Neural cell (in vitro differentiated cells): Measurements from ENCODE around the gene GPC1. TPM values are rescaled to one million over a fixed set of nuclear protein-coding genes. Genes with fewer than 3 reads are reported as not detected.

ENCODE experiments used
- H2AFZ ChIP-seq: fragments of 200-600, 300-800 bp; sonication (generic), shearing (Covaris generic); 2 replicates; pipeline ENCODE4 v1.6.0; 2014; ENCODE audit warnings: low read depth, mild to moderate bottlenecking, antibody characterized with exemption, low read length, moderate library complexity
- H3F3A ChIP-seq: fragments of 200-600 bp; shearing (Covaris generic); 2 replicates; pipeline ENCODE4 v1.6.1; 2016; ENCODE audit warnings: mild to moderate bottlenecking, moderate library complexity, mixed read lengths, antibody characterized with exemption, low read length; ENCODE audit not compliant: insufficient read depth, poor library complexity, severe bottlenecking
- H3K27ac ChIP-seq: fragments of 200-600, 300-800 bp; sonication (generic), shearing (Covaris generic); 2 replicates; pipeline ENCODE4 v1.5.1; 2014; ENCODE audit warnings: mild to moderate bottlenecking, low read length, moderate library complexity
- H3K27me3 ChIP-seq: fragments of 300-800, 200-600 bp; sonication (generic), shearing (Covaris generic); 2 replicates; pipeline ENCODE4 v1.6.0; 2014; ENCODE audit warnings: mild to moderate bottlenecking, low read depth, low read length, moderate library complexity; ENCODE audit not compliant: insufficient read depth
- H3K36me3 ChIP-seq: fragments of 300-800, 200-600 bp; sonication (generic), shearing (Covaris generic); 2 replicates; pipeline ENCODE4 v1.5.1; 2014; ENCODE audit warnings: mild to moderate bottlenecking, antibody characterized with exemption, low read length, moderate library complexity; ENCODE audit not compliant: insufficient read depth
- H3K4me2 ChIP-seq: fragments of 300-800, 200-600 bp; sonication (generic), shearing (Covaris generic); 2 replicates; pipeline ENCODE4 v1.6.0; 2014; ENCODE audit warnings: mild to moderate bottlenecking, low read length
- H3K4me3 ChIP-seq: fragments of 300-800, 200-600 bp; sonication (generic), shearing (Covaris generic); 2 replicates; pipeline ENCODE4 v1.5.1; 2014; ENCODE audit warnings: mild to moderate bottlenecking, low read length, moderate library complexity
- H3K79me2 ChIP-seq: fragments of 200-600 bp; shearing (Covaris generic); replicated peaks from 2 replicates; pipeline ENCODE4 v1.6.0; 2014; ENCODE audit warnings: mild to moderate bottlenecking, low read length, moderate library complexity; ENCODE audit not compliant: insufficient read depth
- H3K9ac ChIP-seq: fragments of 300-800, 200-600 bp; sonication (generic), shearing (Covaris generic); 2 replicates; pipeline ENCODE4 v1.6.1; 2016; ENCODE audit warnings: mild to moderate bottlenecking, low read length, mixed read lengths
- H3K9me2 ChIP-seq: fragments of 200-600 bp; shearing (Covaris generic); 2 replicates; pipeline ENCODE4 v1.6.1; 2016; ENCODE audit warnings: mild to moderate bottlenecking, low read length, mixed read lengths; ENCODE audit not compliant: insufficient read depth
- H3K9me3 ChIP-seq: fragments of 200-600, 300-800 bp; sonication (generic), shearing (Covaris generic); 2 replicates; pipeline ENCODE4 v1.6.1; 2016; ENCODE audit warnings: mild to moderate bottlenecking, mixed run types, low read length, moderate library complexity, mixed read lengths
- H4K20me1 ChIP-seq: fragments of 200-600 bp; shearing (Covaris generic); 2 replicates; pipeline ENCODE4 v1.6.1; 2016; ENCODE audit warnings: mild to moderate bottlenecking, mixed run types; ENCODE audit not compliant: insufficient read depth
- EP300 ChIP-seq: fragments of 450-650 bp; conservative IDR thresholded peaks from 2 replicates; pipeline ENCODE4 v1.6.1; 2014; ENCODE audit warnings: antibody characterized with exemption, mild to moderate bottlenecking, moderate library complexity; ENCODE audit not compliant: poor library complexity, severe bottlenecking
- EZH2 ChIP-seq: fragments of 200-600, 300-800 bp; shearing (Covaris generic), sonication (generic); IDR thresholded peaks from 2 replicates; pipeline ENCODE4 v1.6.1; 2014; ENCODE audit warnings: antibody characterized with exemption, low read length, borderline replicate concordance, mild to moderate bottlenecking; ENCODE audit not compliant: insufficient read depth, poor library complexity, severe bottlenecking
- MXI1 ChIP-seq: fragments of 450-650 bp; conservative IDR thresholded peaks from 2 replicates; pipeline ENCODE4 v1.6.1; 2014; ENCODE audit warnings: antibody characterized with exemption, mild to moderate bottlenecking; ENCODE audit not compliant: poor library complexity, severe bottlenecking
- POLR2AphosphoS5 ChIP-seq: IDR thresholded peaks from 2 replicates; pipeline ENCODE4 v1.6.1; 2012
- RAD21 ChIP-seq: fragments of 450-650 bp; conservative IDR thresholded peaks from 2 replicates; pipeline ENCODE4 v1.6.1; 2014; ENCODE audit warnings: antibody characterized with exemption, mild to moderate bottlenecking, moderate library complexity
- SMC3 ChIP-seq: fragments of 450-650 bp; conservative IDR thresholded peaks from 2 replicates; pipeline ENCODE4 v1.6.1; 2014; ENCODE audit warnings: antibody characterized with exemption, mild to moderate bottlenecking, moderate library complexity; ENCODE audit not compliant: poor library complexity
- TAF1 ChIP-seq: IDR thresholded peaks from 2 replicates; pipeline ENCODE4 v1.6.1; 2012; ENCODE audit warnings: low read depth
- polyA plus RNA-seq: library from polyadenylated mRNA; depleted of rRNA; stranded (reverse); fragments of >200 nt; gene quantifications from 2 replicates; pipeline ENCODE4 v1.2.3, GENCODE V29; 2014
- TF ChIP-seq, protein P1 (sequence below): IDR thresholded peaks from 2 replicates; pipeline ENCODE4 v1.6.1; 2012; ENCODE audit warnings: borderline replicate concordance
- TF ChIP-seq, protein P2 (sequence below): fragments of 450-650 bp; IDR thresholded peaks from 2 replicates; pipeline ENCODE4 v1.5.1; 2014; ENCODE audit warnings: antibody characterized with exemption, mild to moderate bottlenecking, moderate library complexity; ENCODE audit not compliant: poor library complexity, severe bottlenecking

The GPC1 gene
- polyA plus RNA-seq, 1 donor from 2014 or later = 74.0 TPM

DNA sequence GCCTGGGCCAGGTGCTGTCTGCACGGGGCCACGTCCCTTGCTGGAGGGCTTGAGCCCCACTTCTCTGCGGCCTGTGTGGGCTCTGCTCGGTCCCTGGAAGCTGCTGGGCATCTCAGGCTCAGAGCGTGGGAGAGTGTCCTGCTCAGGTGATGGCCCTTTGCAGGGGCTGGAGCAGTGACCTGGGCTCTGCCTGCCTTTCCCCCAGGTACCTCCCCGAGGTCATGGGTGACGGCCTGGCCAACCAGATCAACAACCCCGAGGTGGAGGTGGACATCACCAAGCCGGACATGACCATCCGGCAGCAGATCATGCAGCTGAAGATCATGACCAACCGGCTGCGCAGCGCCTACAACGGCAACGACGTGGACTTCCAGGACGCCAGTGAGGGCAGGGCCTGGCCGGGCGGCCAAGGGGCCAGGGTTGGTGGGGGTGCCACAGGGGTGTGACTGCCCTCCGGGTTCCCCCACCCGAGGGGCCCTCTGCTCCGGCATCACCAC lies 29.9 kb downstream of the GPC1 start:
- H3K79me2 ChIP-seq = no peaks in the 10 kb centered on the region
- no peaks in the 10 kb centered on the region for H3K9me2 ChIP-seq
- H3F3A ChIP-seq = no peaks in the 10 kb centered on the region
- H3K27ac ChIP-seq = no peak overlapping the region
- no peak overlapping the region for H3K9ac ChIP-seq
- H3K27me3 ChIP-seq = no peaks in the 10 kb centered on the region
- H3K4me2 ChIP-seq = no peak overlapping the region
- no peak overlapping the region for H2AFZ ChIP-seq
- H3K9me3 ChIP-seq = no peaks in the 10 kb centered on the region
- TF ChIP-seq EZH2 = no peak
- TF ChIP-seq TAF1 = no peak
- no peak for TF ChIP-seq POLR2AphosphoS5
- no peak for TF ChIP-seq RAD21
- TF ChIP-seq MXI1 = no peak
- no peak for TF ChIP-seq SMC3
- TF ChIP-seq EP300 = no peak
- TF ChIP-seq, protein P1, sequence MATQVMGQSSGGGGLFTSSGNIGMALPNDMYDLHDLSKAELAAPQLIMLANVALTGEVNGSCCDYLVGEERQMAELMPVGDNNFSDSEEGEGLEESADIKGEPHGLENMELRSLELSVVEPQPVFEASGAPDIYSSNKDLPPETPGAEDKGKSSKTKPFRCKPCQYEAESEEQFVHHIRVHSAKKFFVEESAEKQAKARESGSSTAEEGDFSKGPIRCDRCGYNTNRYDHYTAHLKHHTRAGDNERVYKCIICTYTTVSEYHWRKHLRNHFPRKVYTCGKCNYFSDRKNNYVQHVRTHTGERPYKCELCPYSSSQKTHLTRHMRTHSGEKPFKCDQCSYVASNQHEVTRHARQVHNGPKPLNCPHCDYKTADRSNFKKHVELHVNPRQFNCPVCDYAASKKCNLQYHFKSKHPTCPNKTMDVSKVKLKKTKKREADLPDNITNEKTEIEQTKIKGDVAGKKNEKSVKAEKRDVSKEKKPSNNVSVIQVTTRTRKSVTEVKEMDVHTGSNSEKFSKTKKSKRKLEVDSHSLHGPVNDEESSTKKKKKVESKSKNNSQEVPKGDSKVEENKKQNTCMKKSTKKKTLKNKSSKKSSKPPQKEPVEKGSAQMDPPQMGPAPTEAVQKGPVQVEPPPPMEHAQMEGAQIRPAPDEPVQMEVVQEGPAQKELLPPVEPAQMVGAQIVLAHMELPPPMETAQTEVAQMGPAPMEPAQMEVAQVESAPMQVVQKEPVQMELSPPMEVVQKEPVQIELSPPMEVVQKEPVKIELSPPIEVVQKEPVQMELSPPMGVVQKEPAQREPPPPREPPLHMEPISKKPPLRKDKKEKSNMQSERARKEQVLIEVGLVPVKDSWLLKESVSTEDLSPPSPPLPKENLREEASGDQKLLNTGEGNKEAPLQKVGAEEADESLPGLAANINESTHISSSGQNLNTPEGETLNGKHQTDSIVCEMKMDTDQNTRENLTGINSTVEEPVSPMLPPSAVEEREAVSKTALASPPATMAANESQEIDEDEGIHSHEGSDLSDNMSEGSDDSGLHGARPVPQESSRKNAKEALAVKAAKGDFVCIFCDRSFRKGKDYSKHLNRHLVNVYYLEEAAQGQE = no peak
- TF ChIP-seq, protein P2, sequence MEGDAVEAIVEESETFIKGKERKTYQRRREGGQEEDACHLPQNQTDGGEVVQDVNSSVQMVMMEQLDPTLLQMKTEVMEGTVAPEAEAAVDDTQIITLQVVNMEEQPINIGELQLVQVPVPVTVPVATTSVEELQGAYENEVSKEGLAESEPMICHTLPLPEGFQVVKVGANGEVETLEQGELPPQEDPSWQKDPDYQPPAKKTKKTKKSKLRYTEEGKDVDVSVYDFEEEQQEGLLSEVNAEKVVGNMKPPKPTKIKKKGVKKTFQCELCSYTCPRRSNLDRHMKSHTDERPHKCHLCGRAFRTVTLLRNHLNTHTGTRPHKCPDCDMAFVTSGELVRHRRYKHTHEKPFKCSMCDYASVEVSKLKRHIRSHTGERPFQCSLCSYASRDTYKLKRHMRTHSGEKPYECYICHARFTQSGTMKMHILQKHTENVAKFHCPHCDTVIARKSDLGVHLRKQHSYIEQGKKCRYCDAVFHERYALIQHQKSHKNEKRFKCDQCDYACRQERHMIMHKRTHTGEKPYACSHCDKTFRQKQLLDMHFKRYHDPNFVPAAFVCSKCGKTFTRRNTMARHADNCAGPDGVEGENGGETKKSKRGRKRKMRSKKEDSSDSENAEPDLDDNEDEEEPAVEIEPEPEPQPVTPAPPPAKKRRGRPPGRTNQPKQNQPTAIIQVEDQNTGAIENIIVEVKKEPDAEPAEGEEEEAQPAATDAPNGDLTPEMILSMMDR = no peak
- H4K20me1 ChIP-seq = no peaks in the 10 kb centered on the region
- peaks cover 8% of the 10 kb centered on the region for H3K36me3 ChIP-seq
- H3K4me3 ChIP-seq = no peak overlapping the region

DNA sequence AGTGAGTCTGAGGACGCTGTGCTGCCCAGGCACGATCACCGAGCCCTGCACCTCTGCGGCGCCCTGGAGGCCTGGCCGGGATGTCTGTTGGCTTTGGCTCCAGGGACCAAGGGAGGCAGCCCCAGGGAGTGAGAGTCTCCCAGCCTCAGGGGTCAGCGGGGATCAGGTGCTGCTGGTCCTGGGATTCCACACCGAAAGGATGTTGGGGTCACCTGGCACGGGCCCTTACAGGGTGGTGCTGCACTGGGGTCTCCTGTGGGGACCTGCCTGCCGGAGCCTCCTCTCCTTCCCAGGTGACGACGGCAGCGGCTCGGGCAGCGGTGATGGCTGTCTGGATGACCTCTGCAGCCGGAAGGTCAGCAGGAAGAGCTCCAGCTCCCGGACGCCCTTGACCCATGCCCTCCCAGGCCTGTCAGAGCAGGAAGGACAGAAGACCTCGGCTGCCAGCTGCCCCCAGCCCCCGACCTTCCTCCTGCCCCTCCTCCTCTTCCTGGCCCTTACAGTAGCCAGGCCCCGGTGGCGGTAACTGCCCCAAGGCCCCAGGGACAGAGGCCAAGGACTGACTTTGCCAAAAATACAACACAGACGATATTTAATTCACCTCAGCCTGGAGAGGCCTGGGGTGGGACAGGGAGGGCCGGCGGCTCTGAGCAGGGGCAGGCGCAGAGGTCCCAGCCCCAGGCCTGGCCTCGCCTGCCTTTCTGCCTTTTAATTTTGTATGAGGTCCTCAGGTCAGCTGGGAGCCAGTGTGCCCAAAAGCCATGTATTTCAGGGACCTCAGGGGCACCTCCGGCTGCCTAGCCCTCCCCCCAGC lies 30.5 kb downstream of the GPC1 start:
- TF ChIP-seq SMC3 = no peak
- no peak for TF ChIP-seq TAF1
- TF ChIP-seq EP300 = no peak
- no peak for TF ChIP-seq EZH2
- TF ChIP-seq, protein P2 = no peak
- no peak for TF ChIP-seq POLR2AphosphoS5
- TF ChIP-seq, protein P1 = no peak
- TF ChIP-seq RAD21 = no peak
- TF ChIP-seq MXI1 = no peak
- Histone ChIP-seq H3K27ac (no peak overlapping the region), H3K9me3 (no peaks in the 10 kb centered on the region), H3K9me2 (no peaks in the 10 kb centered on the region), H3K79me2 (no peaks in the 10 kb centered on the region), H3K4me2 (no peak overlapping the region), H3F3A (no peaks in the 10 kb centered on the region), H3K36me3 (peaks cover 8% of the 10 kb centered on the region), H2AFZ (no peak overlapping the region), H4K20me1 (no peaks in the 10 kb centered on the region), H3K27me3 (no peaks in the 10 kb centered on the region), H3K4me3 (no peak overlapping the region), H3K9ac (no peak overlapping the region)
